HG02852 (cell line): Measurements from ENCODE around the gene EML6.
"Not testable (repeated sequence)": the region's sequence is repeated elsewhere in the genome, so short reads cannot be mapped to it uniquely, and the experiment has no call there.

ENCODE experiments used
- ATAC-seq: cut with Tn5 transposase; IDR thresholded peaks from one replicate; pipeline ENCODE4 v1.9.1; 2021; ENCODE audit warnings: mild to moderate bottlenecking, moderate library complexity; ENCODE audit not compliant: unreplicated experiment

The EML6 gene

DNA sequence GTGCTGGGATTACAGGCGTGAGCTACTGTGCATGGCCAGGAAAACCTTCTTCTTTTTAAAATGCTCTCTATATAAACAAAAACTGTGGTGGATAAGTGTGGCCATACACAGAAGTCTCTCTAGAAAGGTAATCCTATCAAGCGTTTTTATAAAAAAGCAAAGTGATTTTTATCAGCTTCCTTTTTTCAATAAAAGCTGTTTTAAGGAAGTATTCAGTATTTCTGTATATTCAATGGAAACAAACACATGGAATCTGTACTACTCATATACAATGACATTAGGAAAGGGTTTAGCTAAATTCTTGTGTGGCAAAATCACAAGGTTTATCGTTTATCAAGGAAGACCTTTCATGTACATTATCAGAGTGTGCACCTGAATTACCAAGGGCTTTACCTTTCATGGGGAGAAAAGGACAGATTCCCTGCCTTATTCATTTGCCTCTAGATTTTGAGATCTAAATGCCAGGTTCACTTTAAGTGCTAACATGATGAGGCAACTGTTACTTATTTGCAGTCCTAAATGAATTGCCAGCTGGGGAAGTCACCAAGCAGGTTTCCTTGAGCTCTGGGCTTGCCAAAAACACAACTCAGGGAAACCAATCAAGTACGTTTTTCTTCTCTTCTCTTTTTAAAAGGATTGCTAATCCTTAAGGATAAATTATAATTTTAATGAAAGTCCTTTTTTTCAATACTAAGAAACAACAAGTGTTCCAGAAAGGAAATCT is 256.0 kb downstream of the EML6 start:
- ATAC-seq, result no peak

- no peak for ATAC-seq
Observed at GRCh38 chr2:54981385-54981784, 257.9 kb downstream of the EML6 start.

GRCh38 chr2:54983345-54984220 is 260.1 kb downstream of the EML6 start:
- ATAC-seq, result no peak

DNA sequence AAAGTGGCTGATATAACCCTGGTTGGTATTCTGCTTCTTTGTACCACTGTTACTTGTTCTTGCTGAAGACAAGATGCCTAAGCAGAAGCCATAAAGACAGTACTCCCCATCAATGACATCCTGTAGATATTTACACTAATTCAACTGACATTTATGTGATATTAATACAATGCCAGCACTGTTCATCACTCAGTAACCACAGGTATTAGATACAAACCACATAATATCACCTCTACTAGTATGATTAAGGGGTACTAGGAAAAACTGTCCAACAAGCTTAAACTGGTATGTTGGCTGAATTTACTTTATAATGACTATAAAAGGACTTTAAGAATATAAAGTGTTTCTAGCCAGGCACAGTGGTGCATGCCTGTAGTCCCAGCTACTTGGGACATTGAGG is 261.0 kb downstream of the EML6 start:
- no peak for ATAC-seq

GRCh38 chr2:54986264-54986663 is 262.8 kb downstream of the EML6 start:
- no peak for ATAC-seq

- ATAC-seq, result no peak
Observed at GRCh38 chr2:54988612-54989011, 265.1 kb downstream of the EML6 start.

DNA sequence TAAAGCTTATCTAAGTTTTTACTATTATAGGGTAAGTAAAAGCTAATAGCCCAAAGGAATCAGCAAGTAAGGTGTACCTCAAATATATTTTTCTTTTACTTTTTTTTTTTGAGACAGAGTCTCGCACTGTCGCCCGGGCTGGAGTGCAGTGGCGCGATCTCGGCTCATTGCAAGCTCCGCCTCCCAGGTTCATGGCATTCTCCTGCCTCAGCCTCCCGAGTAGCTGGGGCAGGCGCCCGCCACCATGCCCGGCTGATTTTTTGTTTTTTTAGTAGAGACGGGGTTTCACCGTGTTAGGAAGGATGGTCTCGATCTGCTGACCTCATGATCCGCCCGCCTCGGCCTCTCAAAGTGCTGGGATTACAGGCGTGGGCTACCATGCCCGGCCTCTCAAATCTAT is 267.2 kb downstream of the EML6 start:
- not testable (repeated sequence) for ATAC-seq

DNA sequence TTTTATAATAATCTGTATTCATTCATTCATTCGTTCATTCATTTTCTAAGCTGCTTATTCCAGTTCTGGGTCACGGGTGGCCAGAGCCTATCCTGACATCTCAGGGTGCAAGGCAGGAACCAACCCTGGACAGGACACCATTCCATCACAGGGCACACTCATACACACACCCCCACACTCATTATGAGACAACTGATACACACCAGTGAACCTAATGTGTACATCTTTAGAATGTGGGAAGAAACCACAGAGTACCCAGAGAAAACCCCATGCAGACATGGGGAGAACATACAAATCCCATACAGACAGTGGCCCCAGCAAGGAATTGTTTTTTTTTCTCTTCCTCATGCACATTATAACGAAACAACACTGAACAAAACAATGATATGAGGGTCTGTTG is 272.1 kb downstream of the EML6 start:
- ATAC-seq, result peak; percentile 73

DNA sequence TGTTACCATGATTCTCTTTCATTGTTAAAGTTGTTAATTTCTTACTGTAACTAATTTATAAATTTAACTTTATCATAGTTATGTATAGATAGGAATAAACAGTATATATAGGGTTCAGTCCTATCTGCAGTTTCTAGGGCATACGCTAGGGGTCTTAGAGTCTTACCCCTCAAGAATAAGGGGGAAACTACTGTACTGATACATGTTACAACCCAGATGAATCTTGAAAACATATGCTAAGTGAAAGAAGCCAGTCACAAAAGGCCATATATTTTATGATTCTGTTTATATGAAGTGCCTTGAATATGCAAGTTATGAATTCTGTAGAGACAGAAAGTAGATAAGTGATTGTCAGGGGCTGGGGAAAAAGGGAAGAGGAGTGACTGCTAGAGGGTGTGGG is 274.4 kb downstream of the EML6 start:
- ATAC-seq, result no peak

DNA sequence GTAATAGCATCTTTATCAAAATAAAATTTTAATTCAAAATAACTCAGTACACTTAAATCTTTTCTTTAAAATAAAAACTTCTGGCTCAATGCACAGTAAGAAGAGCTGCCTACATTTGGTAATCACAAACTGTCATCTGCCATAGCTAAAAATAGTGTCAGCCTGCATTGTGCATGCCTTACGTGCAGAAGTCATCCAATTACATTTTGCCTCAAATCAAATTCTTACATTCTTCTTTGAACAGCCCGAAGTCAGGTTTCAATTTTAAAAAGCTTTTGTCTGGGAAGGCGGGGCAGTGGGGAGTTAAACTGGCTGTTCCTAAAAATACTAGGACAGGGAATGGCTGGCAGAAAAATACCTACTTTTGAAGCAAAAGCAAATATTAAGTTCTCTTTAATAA is 275.7 kb downstream of the EML6 start:
- ATAC-seq, result no peak

- ATAC-seq, result no peak
Observed at GRCh38 chr2:55000341-55000740, 276.9 kb downstream of the EML6 start.

GRCh38 chr2:55001716-55002115 is 278.3 kb downstream of the EML6 start:
- ATAC-seq, result no peak

GRCh38 chr2:55003706-55004639 is 280.5 kb downstream of the EML6 start:
- ATAC-seq, result no peak

DNA sequence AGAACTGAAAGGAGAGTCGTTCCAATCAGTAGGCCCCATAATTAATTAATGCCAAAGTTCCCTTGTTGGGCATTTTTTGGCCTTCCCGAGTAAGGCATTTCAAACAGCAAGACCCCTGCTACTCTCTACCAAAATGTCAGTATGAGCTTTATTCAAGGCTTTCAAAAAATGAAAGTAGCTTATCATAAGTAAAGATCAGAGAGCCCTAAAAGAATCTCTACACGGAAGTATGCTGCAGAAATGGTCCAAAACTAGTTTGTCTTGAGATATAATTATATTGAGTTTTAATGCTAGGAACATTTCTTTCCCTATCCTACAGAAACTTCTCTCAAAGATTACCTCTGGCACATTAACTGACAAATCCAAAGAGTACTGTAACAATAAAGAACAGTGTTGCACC is 282.8 kb downstream of the EML6 start:
- no peak for ATAC-seq

DNA sequence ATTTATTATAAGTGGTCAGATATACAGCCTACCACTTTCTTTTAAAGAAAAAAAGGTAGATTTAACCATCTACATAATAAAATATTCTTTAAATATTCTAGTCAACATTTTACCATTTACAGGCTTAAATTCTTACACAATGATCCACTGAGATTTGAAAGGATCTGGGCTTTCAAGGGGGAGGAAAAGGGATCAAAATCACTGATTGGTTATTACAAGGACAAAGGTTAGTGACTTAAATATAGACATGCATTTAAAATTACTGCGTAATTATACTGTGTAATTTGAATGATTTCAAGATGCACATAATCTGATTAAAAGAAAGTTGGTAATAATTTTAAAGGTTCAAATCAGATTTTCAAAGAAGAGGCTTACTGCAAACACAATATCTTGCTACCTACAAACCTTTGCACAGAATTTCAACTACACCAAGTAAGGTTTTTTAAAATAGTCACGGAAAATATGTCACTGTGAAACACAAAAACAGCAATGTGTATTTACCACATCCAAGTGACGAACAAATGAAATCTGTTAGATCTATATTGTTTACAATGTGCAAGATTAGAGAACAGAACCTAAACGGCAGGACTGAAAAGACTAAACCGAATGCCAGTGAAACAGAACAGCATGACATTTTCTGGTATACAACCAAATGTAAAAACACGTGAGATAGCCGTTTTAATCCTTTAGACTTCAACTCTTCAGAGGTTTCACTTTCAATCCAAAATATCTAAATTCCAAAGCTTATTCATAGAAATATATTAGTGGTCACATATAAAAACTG is 286.0 kb downstream of the EML6 start:
- peak; percentile 16 for ATAC-seq

DNA sequence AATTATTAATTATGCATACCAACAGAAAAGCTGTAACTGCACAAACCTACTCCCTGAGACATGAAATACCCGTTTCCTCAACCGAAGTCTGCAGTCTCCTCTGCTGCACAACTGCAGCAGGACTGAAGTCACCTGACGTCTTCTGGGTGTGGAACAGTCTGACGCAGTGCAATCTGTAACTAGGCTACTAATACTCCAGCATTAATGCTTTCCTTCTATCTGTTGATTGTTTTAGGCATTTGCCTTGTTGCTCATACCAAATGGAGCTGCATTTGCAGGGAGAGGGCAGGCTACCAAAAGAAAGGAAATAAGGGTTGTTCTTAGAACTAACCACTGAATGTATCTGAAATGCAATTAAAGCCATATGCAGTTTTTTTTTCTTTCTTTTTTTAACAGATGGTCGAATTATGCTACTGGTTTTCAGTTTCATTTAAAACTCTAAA is 286.7 kb downstream of the EML6 start:
- ATAC-seq, result peak; percentile 95

GRCh38 chr2:55010915-55011314 is 287.5 kb downstream of the EML6 start:
- no peak for ATAC-seq

- no peak for ATAC-seq
Observed at GRCh38 chr2:55011831-55012671, 288.6 kb downstream of the EML6 start.
